Gastrocnemius medialis (tissue), 4 donors: ENCODE results near the gene GALNT15. TPM values are rescaled to one million over a fixed set of nuclear protein-coding genes. Genes with fewer than 3 reads are reported as not detected.

Experiments used
- ATAC-seq, 2 donors: fragments of 150-250 bp; one replicate each; pipeline ENCODE4 v1.9.1; 2016
- DNase-seq, 2 donors: peaks; one replicate each; pipeline ENCODE4 v3.0.0-alpha.2; 2019
- H3K27ac ChIP-seq, 4 donors: fragments of 200-600 bp; sonication (generic); 1 replicate in 1 of 4; 2 replicates in 3 of 4; pipeline ENCODE4 v1.5.1; 2016 to 2018; ENCODE audit warnings: mild to moderate bottlenecking in 2 of 4, moderate library complexity in 1 of 4
- H3K27me3 ChIP-seq, 3 donors: fragments of 200-600 bp; sonication (generic) in 2 of 3; 1 replicate in 1 of 3; 2 replicates in 2 of 3; pipeline versions ENCODE4 v1.5.1 to v1.6.0; 2016 to 2019; ENCODE audit warnings: mild to moderate bottlenecking in 1 of 3, moderate library complexity in 1 of 3
- H3K36me3 ChIP-seq, 2 donors: fragments of 200-600 bp; sonication (generic) in 1 of 2; one replicate each; pipeline ENCODE4 v1.5.1; 2017 to 2018
- H3K4me1 ChIP-seq, 2 donors: fragments of 200-600 bp; sonication (generic) in 1 of 2; one replicate each; pipeline ENCODE4 v1.5.1; 2016 to 2017; ENCODE audit warnings: mild to moderate bottlenecking in 2 of 2
- H3K4me3 ChIP-seq, 4 donors: fragments of 200-600 bp; sonication (generic) in 3 of 4; 1 replicate in 1 of 4; 2 replicates in 3 of 4; pipeline ENCODE4 v1.5.1; 2016 to 2019; ENCODE audit warnings: mild to moderate bottlenecking in 2 of 4
- H3K9me3 ChIP-seq, 3 donors: fragments of 200-600 bp; sonication (generic) in 2 of 3; 1 replicate in 1 of 3; 2 replicates in 2 of 3; pipeline ENCODE4 v1.5.1; 2016 to 2019
- POLR2A ChIP-seq, 2 donors: fragments of 450-650 bp; IDR thresholded peaks; one replicate each; pipeline ENCODE4 v1.6.1; 2017; ENCODE audit warnings: antibody characterized with exemption in 2 of 2, mild to moderate bottlenecking in 2 of 2, moderate library complexity in 2 of 2
- in situ Hi-C, 4 donors: fragments of 200-750 bp; cut with MboI; loops; one replicate each; pipeline versions ENCODE4 v1.15.0 to v1.8.0; 2017; ENCODE audit warnings: low sequenced_read_pairs in 4 of 4
- intact Hi-C: fragments of 100-400 bp; cut with DNase I; formaldehyde crosslinking; loops from one replicate; pipeline ENCODE4 v1.15.1; 2023; ENCODE audit warnings: low total_unique reads
- total RNA-seq, 4 donors: library from RNA; depleted of rRNA; stranded (reverse); fragments of >200 nt; gene quantifications; one replicate each; pipeline versions ENCODE4 v1.1.0 to v1.2.3, GENCODE V29; 2016
- TF ChIP-seq, protein P1 (sequence below), 5 experiments: fragments of 450-650 bp in 3 of 5; fragments of 200-600 bp in 2 of 5; sonication (generic) in 2 of 5; IDR thresholded peaks in 4 of 5; conservative IDR thresholded peaks in 1 of 5; 1 replicate in 4 of 5; 2 replicates in 1 of 5; pipeline ENCODE4 v1.5.1; 2016 to 2019; ENCODE audit warnings: antibody characterized with exemption in 5 of 5, mild to moderate bottlenecking in 3 of 5, moderate library complexity in 3 of 5

GALNT15 gene
- total RNA-seq, 4 donors from 2014 or later: 57.6 to 94.0 (median 79.6) TPM

- no peak for TF ChIP-seq POLR2A (IDR thresholded peaks at IDR 0.05)
- TF ChIP-seq, protein P1, sequence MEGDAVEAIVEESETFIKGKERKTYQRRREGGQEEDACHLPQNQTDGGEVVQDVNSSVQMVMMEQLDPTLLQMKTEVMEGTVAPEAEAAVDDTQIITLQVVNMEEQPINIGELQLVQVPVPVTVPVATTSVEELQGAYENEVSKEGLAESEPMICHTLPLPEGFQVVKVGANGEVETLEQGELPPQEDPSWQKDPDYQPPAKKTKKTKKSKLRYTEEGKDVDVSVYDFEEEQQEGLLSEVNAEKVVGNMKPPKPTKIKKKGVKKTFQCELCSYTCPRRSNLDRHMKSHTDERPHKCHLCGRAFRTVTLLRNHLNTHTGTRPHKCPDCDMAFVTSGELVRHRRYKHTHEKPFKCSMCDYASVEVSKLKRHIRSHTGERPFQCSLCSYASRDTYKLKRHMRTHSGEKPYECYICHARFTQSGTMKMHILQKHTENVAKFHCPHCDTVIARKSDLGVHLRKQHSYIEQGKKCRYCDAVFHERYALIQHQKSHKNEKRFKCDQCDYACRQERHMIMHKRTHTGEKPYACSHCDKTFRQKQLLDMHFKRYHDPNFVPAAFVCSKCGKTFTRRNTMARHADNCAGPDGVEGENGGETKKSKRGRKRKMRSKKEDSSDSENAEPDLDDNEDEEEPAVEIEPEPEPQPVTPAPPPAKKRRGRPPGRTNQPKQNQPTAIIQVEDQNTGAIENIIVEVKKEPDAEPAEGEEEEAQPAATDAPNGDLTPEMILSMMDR (IDR thresholded peaks at IDR 0.05 in 4 of 5, conservative IDR thresholded peaks at IDR 0.05 in 1 of 5): no peak
- Histone ChIP-seq H3K4me1 (peaks cover 50 to 56% of the 10 kb centered on the region in 2 donors), H3K27ac (peak overlapping the region; percentile 73 to 85 (median 76)), H3K36me3 (no peaks in the 10 kb centered on the region), H3K4me3 (no peak overlapping the region), H3K9me3 (no peaks in the 10 kb centered on the region), H3K27me3 (no peaks in the 10 kb centered on the region)
- in situ Hi-C loops (no loop called here), intact Hi-C loops (no loop called here)
- no peak for DNase-seq
- ATAC-seq: no peak
These were observed 27.1 kb upstream of the GALNT15 start for GRCh38 chr3:16147220-16147994.

DNA sequence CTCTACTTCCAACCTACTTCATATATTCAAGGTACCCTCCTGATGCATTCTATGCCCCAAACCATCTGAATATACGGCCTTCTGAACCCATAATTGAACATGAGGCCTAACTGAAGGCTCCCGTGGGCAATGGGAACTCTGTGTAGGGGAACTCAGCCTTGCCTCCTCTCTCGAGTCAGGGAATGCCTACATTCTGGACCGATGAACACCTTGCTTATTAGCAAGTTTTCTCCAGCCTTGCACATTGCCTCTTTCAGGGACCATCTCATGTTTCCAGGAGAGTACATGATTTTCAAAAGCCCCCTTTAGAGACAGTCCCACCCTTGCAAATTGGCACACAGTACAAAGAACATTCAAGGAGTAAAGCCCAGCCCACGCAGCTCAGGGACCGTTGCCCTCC lies 26.3 kb upstream of the GALNT15 start:
- Histone ChIP-seq H3K27ac (peak overlapping the region; percentile 73 to 85 (median 76)), H3K36me3 (no peaks in the 10 kb centered on the region), H3K9me3 (no peaks in the 10 kb centered on the region), H3K4me3 (no peak overlapping the region), H3K27me3 (no peaks in the 10 kb centered on the region), H3K4me1 (peaks cover 49 to 51% of the 10 kb centered on the region in 2 donors)
- in situ Hi-C loops: no loop called here
- TF ChIP-seq, protein P1 (IDR thresholded peaks at IDR 0.05 in 4 of 5, conservative IDR thresholded peaks at IDR 0.05 in 1 of 5): no peak
- no peak for TF ChIP-seq POLR2A (IDR thresholded peaks at IDR 0.05)
- ATAC-seq (no peak), DNase-seq (no peak)
- intact Hi-C loops: loop anchor here (2.0 kb wide), 1 partner anchor 87 kb away; no protein-coding TSS in a partner anchor

DNA sequence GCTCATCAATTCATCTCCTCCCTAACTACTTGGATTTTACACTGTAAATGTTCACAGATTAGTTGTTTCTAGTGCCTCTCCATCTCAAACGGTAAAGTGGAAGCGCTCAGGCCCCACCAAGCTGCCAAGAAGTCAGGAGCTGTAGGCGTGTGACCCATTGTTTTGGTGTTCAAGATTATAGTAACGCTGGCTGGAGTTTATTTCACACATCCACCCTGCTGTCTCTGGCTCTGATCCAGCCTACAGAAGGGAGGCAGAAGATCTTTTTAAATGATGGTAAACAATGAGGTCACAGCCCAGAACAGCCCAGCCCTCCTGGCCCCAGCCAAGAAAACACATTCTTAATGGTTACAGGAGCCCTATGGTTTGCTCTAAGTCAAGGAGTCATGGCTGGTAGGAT lies 25.7 kb upstream of the GALNT15 start:
- H3K27ac ChIP-seq: peak overlapping the region; percentile 73 to 85 (median 76)
- in situ Hi-C loops: no loop called here
- DNase-seq (peak; percentile 75 to 78), ATAC-seq (peak; percentile 52 to 75)
- H3K27me3 ChIP-seq: no peaks in the 10 kb centered on the region
- H3K4me1 ChIP-seq: peaks cover 49 to 51% of the 10 kb centered on the region in 2 donors
- intact Hi-C loops: loop anchor here (2.0 kb wide), 1 partner anchor 88 kb away; no protein-coding TSS in a partner anchor
- TF ChIP-seq, protein P1 (IDR thresholded peaks at IDR 0.05 in 4 of 5, conservative IDR thresholded peaks at IDR 0.05 in 1 of 5): no peak
- TF ChIP-seq POLR2A (IDR thresholded peaks at IDR 0.05): no peak
- H3K9me3 ChIP-seq: no peaks in the 10 kb centered on the region
- H3K36me3 ChIP-seq: no peaks in the 10 kb centered on the region
- no peak overlapping the region for H3K4me3 ChIP-seq

DNA sequence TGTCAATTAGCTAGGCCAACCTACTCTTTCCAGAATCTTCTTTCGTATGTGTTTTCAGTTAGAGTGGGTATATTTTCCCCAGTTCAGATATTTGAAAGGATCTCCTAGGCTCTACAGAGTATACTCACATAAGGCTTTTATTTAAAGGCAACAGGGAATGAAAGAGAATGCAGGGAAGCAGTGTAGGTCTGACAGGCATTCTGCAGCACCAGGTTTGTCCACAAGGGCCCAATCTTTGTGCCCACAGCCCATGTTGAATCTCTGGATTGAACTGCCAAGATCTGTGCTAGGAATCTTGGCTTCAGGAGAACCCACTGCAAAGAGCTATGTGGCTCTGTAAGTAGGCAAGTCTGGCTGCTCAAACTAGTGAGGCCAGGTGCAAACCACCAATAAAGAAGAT lies 24.2 kb upstream of the GALNT15 start:
- peak overlapping the region; percentile 73 to 81 (median 77) for H3K27ac ChIP-seq
- no peaks in the 10 kb centered on the region for H3K36me3 ChIP-seq
- no peak for TF ChIP-seq POLR2A (IDR thresholded peaks at IDR 0.05)
- TF ChIP-seq, protein P1 (IDR thresholded peaks at IDR 0.05 in 4 of 5, conservative IDR thresholded peaks at IDR 0.05 in 1 of 5): no peak
- peaks cover 49 to 51% of the 10 kb centered on the region in 2 donors for H3K4me1 ChIP-seq
- ATAC-seq (no peak), DNase-seq (no peak)
- no peaks in the 10 kb centered on the region for H3K9me3 ChIP-seq
- intact Hi-C loops: no loop called here
- in situ Hi-C loops: no loop called here
- no peaks in the 10 kb centered on the region for H3K27me3 ChIP-seq
- no peak overlapping the region for H3K4me3 ChIP-seq
